GM18498 (cell line): Measurements from ENCODE around the gene WDR4.
"Not testable (repeated sequence)": the region's sequence is repeated elsewhere in the genome, so short reads cannot be mapped to it uniquely, and the experiment has no call there.

Source experiments
- ATAC-seq: cut with Tn5 transposase; IDR thresholded peaks from one replicate; pipeline ENCODE4 v1.9.1; 2021; ENCODE audit warnings: mild to moderate bottlenecking, moderate library complexity; ENCODE audit not compliant: unreplicated experiment

The WDR4 gene

GRCh38 chr21:42878993-42879787 is at the start of gene WDR4:
TSS of gene WDR4 (minus strand) at chr21:42879539. CDS start at chr21:42879495, 44 bp downstream.
- peak; percentile 88 for ATAC-seq

- ATAC-seq = not testable (repeated sequence)
Observed at GRCh38 chr21:42927474-42928200, 48.3 kb upstream of the WDR4 start.

DNA sequence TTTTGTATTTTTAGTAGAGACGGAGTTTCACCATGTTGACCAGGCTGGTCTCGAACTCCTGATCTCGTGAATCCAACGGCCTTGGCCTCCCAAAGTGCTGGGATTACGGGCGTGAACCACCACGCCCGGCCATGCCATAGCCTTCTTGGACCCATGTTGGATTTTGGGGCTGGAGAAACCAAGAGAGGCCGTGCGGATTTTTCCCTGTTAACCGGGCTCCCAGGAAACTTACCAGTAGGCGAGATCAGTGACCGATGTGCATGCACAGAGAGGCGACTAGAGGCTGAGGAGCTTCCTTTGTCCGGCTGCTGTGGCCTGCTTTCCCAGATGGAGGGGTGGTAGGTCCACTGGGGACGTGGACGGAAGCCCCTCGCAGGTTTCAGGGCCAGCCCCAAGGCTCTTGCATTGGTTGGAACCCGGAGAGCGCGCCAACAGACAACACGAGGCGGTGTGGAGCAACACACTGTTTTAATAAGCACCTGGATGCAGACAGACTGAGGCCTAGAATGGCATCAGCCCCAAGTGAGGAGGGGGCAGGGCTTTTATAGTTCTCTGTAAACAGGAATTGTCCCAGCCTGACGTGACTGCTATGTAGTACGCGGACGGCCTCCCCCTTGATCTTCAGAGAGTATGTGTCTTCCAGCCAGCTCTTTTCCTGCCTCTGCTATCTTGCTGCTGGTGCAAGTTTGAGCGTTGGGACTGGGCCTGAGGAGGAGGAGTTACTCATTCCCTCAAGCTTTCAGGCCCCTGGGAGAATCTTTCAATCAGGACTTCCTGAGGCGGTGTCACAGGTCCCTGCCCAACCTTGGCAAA is 46.0 kb upstream of the WDR4 start, which contains the start of gene ERVH48-1:
ERVH48-1 (minus strand) TSS at position 517 of the 813 bp plus-strand sequence. CDS start 6,624 bp downstream, outside the sequence.
- no peak for ATAC-seq

DNA sequence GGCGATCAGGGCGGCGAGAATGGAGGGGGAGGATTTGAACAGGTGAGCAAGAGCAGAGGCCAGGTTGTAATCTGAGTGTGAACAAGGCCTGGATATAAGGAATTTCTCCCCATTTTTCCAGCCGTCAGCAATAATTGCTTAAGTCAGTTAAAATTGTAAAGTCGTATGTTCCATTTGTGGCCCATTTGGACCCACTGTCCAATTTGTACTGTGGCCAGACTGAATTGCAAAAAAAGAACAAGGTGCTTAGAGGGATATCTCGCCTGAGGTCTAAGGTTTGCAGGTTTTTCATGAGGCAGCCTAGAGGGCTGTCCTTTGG is 45.1 kb upstream of the WDR4 start:
- no peak for ATAC-seq

GRCh38 chr21:42923553-42924432 is 44.5 kb upstream of the WDR4 start:
- ATAC-seq = no peak

DNA sequence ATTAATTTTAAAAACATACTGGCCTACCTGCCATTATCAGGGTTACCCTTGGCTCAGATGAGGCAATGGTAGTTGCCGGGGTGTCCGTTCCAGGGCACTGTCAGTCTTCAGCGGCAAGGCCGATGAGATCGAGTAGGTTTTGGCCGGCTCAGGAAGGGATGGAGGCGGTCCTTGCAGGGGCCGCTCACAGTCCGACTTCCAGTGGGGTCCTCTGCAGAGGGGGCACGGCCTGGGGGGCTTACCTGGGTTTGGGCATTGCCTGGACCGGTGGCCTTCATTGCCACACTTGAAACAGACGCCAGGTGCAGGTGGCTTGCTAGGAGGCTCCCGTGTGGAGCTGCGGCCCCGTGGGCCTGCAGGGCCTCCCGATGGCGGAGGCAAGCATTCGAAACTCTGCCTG is 43.6 kb upstream of the WDR4 start:
- no peak for ATAC-seq

GRCh38 chr21:42921927-42922326 is 42.6 kb upstream of the WDR4 start:
- ATAC-seq = no peak

- no peak for ATAC-seq
Observed at GRCh38 chr21:42918291-42918690, 39.0 kb upstream of the WDR4 start.

GRCh38 chr21:42913476-42913875 is 34.1 kb upstream of the WDR4 start:
- ATAC-seq = no peak

- not testable (repeated sequence) for ATAC-seq
Observed at GRCh38 chr21:42911920-42912319, 32.6 kb upstream of the WDR4 start.

DNA sequence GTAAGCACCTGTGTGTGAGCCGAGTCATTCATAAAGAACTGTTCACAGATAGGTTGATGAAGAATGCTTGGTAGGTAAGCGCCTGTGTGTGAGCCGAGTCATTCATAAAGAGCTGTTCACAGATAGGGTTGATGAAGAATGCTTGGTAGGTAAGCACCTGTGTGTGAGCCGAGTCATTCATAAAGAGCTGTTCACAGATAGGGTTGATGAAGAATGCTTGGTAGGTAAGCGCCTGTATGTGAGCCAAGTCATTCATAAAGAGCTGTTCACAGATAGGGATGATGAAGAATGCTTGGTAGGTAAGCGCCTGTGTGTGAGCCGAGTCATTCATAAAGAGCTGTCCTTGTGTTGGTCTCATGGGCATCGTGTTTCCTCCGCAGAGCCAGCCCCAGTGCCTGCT is 29.1 kb upstream of the WDR4 start:
- ATAC-seq = not testable (repeated sequence)

- ATAC-seq = no peak
Observed at GRCh38 chr21:42906233-42906632, 26.9 kb upstream of the WDR4 start.

GRCh38 chr21:42905195-42905594 is 25.9 kb upstream of the WDR4 start:
- no peak for ATAC-seq

DNA sequence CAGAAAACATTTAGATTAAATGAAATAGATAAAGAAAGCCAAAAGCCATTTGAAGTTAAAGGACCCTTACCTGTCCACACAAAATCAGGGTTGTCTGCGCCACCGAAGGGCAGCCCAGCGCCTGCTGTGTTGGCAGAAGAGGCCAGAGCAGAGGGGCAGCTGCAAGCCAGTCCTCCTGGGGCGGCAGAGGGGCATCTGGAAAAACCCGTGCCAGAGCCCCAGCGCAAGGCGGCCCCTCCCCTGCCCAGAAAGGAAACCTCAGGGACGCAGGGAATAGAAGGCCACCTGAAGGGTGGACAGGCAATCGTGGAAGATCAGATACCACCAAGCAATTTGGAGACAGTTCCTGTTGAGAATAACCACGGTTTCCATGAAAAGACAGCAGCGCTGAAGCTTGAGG is 24.5 kb upstream of the WDR4 start:
- ATAC-seq = no peak

DNA sequence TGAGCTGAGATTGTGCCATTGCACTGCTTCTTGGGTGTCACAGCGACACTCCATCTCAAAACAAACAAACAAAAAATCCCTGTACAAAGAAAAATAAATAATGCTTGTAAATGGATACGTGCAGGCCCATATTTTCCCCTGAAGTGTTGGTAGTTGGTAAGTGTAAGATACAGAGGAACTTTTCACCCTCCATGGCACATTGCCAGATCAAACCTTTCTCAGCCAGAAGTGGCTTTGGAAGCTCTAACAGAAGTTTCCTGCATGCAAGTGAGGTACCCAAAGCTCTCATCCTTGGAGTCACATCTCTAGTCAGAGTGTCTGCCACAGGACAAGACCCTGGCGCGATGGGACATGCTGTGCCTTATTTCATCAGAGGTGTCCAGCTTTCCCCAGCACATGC is 21.1 kb upstream of the WDR4 start:
- no peak for ATAC-seq

DNA sequence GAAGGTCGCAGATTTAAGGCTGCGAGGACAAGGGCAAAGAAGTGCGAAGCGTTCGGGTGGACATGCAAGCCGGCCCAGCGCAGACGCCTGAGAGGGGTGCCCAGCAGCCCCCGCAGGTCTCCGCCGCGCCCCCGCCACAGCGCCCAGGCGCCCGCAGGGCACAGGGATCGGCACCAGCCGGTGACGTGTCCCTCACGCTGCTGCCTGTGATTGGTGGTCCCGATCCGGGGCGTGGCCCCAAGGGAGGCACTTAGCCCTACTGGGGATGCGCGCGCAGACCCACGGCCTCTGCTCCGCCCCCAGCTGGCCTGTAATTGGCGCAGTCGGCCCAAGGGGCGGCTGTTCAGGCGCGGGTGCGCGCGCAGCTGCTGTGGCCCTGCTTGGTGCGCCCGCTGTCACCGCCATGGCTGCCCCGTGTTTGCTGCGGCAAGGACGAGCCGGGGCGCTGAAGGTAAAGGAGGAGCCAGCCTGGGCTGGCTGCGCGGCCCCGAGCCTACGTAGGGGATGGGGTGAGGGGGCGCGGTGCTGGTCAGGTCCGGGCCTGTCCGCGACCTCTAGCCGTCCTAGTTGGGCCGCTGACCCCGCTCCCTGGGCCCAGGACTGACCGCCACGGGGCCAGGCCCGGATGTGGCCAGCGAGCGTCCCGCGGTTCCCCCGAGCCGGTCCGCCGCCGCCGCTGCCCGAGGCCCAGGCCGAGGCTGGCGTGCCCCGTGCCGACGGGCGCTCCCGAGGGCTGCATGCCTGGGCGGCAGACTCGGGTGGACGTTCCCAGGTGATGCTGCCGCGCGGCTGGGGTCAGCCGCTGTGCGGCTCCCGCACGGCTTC is 13.8 kb upstream of the WDR4 start, which contains the start of gene NDUFV3:
NDUFV3 (plus strand) TSS at position 379 of the 825 bp plus-strand sequence; CDS start at position 404, 25 bp downstream.
- peak; percentile 92 for ATAC-seq

- peak; percentile 23 for ATAC-seq
Observed at GRCh38 chr21:42892582-42892930, 13.2 kb upstream of the WDR4 start.

- ATAC-seq = no peak
Observed at GRCh38 chr21:42887326-42887725, 8.0 kb upstream of the WDR4 start.

DNA sequence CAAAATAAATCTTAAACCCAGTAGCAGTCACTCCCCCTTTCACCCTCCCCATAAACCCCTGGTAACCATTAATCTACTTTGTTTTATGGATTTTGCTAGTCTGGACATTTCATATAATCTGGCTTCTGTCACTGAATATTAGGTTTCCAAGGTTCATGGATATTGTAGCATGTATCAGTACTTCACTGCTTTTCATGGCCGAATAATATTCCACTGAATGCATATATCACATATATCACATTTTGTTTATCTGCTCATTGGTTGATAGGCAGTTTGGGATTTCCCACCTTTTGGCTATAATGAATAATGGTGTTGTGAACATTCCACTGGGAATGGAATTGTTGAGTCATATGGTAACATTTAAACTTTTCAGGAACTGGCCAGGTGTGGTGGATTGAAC is 4.6 kb upstream of the WDR4 start:
- ATAC-seq = no peak

GRCh38 chr21:42880352-42880751 is 1.0 kb upstream of the WDR4 start:
- no peak for ATAC-seq
